ENCODE results near the gene CCL7. TPM values are rescaled to one million over a fixed set of nuclear protein-coding genes. Genes with fewer than 3 reads are reported as not detected.

CCL7 gene
- polyA plus RNA-seq, 1 donor from 2014 or later: not detected

DNA sequence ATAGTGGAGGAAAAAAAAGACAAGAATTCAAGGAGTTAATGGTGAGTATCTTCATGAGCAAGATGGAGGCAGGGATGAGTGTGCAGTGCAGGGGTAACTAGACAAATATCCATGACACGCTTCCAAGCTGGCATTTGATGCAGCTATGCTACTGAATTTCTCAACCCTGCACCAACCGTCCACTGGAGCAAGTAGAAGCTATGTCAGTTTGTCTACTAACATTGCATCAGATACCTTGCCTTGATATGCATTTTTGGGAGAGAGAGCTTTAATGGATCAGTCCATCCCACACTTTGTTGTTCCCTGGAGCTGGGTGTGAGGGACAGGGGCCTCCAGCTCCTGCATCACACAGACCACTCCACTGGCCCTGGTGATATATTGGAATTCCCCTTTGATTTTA lies 32.0 kb downstream of the CCL7 start:
- Histone ChIP-seq H3K27me3 (ENCODE audit: insufficient read depth, low read depth, low read length) (no peaks in the 10 kb centered on the region), H3K79me2 (replicated peaks; ENCODE audit: insufficient read depth, low read length) (no peaks in the 10 kb centered on the region), H2AFZ (ENCODE audit: low read depth, low read length) (no peak overlapping the region), H3K9ac (ENCODE audit: low read length) (no peak overlapping the region), H3K4me3 (ENCODE audit: low read length) (no peak overlapping the region), H3K4me2 (ENCODE audit: low read length) (no peak overlapping the region), H3K36me3 (ENCODE audit: insufficient read depth, low read length) (no peaks in the 10 kb centered on the region), H3K9me2 (ENCODE audit: insufficient read depth, low read length) (no peaks in the 10 kb centered on the region), H4K20me1 (ENCODE audit: insufficient read depth) (no peaks in the 10 kb centered on the region), H3K9me3 (ENCODE audit: low read length) (no peaks in the 10 kb centered on the region), H3K27ac (ENCODE audit: low read length) (no peak overlapping the region), H3F3A (ENCODE audit: insufficient read depth, low read length, poor library complexity, severe bottlenecking) (no peaks in the 10 kb centered on the region)
- TF ChIP-seq POLR2AphosphoS5 (IDR thresholded peaks at IDR 0.05) (no peak), SMC3 (conservative IDR thresholded peaks at IDR 0.05; ENCODE audit: poor library complexity) (no peak), EP300 (conservative IDR thresholded peaks at IDR 0.05; ENCODE audit: poor library complexity, severe bottlenecking) (no peak), MXI1 (conservative IDR thresholded peaks at IDR 0.05; ENCODE audit: poor library complexity, severe bottlenecking) (no peak), TAF1 (IDR thresholded peaks at IDR 0.05; ENCODE audit: low read depth) (no peak), EZH2 (IDR thresholded peaks at IDR 0.05; ENCODE audit: borderline replicate concordance, insufficient read depth, low read length, poor library complexity, severe bottlenecking) (no peak), RAD21 (conservative IDR thresholded peaks at IDR 0.05) (no peak)
- TF ChIP-seq, protein P1, sequence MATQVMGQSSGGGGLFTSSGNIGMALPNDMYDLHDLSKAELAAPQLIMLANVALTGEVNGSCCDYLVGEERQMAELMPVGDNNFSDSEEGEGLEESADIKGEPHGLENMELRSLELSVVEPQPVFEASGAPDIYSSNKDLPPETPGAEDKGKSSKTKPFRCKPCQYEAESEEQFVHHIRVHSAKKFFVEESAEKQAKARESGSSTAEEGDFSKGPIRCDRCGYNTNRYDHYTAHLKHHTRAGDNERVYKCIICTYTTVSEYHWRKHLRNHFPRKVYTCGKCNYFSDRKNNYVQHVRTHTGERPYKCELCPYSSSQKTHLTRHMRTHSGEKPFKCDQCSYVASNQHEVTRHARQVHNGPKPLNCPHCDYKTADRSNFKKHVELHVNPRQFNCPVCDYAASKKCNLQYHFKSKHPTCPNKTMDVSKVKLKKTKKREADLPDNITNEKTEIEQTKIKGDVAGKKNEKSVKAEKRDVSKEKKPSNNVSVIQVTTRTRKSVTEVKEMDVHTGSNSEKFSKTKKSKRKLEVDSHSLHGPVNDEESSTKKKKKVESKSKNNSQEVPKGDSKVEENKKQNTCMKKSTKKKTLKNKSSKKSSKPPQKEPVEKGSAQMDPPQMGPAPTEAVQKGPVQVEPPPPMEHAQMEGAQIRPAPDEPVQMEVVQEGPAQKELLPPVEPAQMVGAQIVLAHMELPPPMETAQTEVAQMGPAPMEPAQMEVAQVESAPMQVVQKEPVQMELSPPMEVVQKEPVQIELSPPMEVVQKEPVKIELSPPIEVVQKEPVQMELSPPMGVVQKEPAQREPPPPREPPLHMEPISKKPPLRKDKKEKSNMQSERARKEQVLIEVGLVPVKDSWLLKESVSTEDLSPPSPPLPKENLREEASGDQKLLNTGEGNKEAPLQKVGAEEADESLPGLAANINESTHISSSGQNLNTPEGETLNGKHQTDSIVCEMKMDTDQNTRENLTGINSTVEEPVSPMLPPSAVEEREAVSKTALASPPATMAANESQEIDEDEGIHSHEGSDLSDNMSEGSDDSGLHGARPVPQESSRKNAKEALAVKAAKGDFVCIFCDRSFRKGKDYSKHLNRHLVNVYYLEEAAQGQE (IDR thresholded peaks at IDR 0.05; ENCODE audit: borderline replicate concordance): no peak
- TF ChIP-seq, protein P2, sequence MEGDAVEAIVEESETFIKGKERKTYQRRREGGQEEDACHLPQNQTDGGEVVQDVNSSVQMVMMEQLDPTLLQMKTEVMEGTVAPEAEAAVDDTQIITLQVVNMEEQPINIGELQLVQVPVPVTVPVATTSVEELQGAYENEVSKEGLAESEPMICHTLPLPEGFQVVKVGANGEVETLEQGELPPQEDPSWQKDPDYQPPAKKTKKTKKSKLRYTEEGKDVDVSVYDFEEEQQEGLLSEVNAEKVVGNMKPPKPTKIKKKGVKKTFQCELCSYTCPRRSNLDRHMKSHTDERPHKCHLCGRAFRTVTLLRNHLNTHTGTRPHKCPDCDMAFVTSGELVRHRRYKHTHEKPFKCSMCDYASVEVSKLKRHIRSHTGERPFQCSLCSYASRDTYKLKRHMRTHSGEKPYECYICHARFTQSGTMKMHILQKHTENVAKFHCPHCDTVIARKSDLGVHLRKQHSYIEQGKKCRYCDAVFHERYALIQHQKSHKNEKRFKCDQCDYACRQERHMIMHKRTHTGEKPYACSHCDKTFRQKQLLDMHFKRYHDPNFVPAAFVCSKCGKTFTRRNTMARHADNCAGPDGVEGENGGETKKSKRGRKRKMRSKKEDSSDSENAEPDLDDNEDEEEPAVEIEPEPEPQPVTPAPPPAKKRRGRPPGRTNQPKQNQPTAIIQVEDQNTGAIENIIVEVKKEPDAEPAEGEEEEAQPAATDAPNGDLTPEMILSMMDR (IDR thresholded peaks at IDR 0.05; ENCODE audit: poor library complexity, severe bottlenecking): no peak

DNA sequence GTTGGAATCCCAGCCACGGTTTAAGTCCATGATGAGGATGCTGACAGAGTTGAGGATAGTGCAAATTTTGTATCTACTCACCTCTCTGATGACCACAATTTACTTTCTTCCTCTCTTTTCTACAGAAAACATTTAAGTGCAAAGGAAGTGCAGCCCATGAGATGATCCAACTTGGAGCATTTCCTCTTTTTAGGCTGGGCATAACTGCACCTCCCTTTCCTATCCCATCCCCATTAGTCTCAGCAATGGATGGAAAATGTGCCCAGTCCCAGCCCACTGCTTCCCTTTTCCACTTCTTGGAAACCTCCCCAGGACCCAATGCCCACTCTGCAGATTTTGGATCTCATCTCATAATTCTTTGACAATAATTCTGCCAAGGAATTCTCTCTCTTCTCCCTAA lies 32.6 kb downstream of the CCL7 start:
- no peaks in the 10 kb centered on the region for H3F3A ChIP-seq (ENCODE audit: insufficient read depth, low read length, poor library complexity, severe bottlenecking)
- no peak overlapping the region for H3K9ac ChIP-seq (ENCODE audit: low read length)
- H3K79me2 ChIP-seq (replicated peaks; ENCODE audit: insufficient read depth, low read length): no peaks in the 10 kb centered on the region
- no peaks in the 10 kb centered on the region for H3K27me3 ChIP-seq (ENCODE audit: insufficient read depth, low read depth, low read length)
- H2AFZ ChIP-seq (ENCODE audit: low read depth, low read length): no peak overlapping the region
- H3K9me3 ChIP-seq (ENCODE audit: low read length): no peaks in the 10 kb centered on the region
- no peak overlapping the region for H3K4me3 ChIP-seq (ENCODE audit: low read length)
- H3K9me2 ChIP-seq (ENCODE audit: insufficient read depth, low read length): no peaks in the 10 kb centered on the region
- H3K27ac ChIP-seq (ENCODE audit: low read length): no peak overlapping the region
- H3K4me2 ChIP-seq (ENCODE audit: low read length): no peak overlapping the region
- H4K20me1 ChIP-seq (ENCODE audit: insufficient read depth): no peaks in the 10 kb centered on the region
- no peaks in the 10 kb centered on the region for H3K36me3 ChIP-seq (ENCODE audit: insufficient read depth, low read length)
- TF ChIP-seq, protein P2 (IDR thresholded peaks at IDR 0.05; ENCODE audit: poor library complexity, severe bottlenecking): no peak
- TF ChIP-seq, protein P1 (IDR thresholded peaks at IDR 0.05; ENCODE audit: borderline replicate concordance): no peak
- TF ChIP-seq TAF1 (IDR thresholded peaks at IDR 0.05; ENCODE audit: low read depth) (no peak), POLR2AphosphoS5 (IDR thresholded peaks at IDR 0.05) (no peak), RAD21 (conservative IDR thresholded peaks at IDR 0.05) (no peak), EP300 (conservative IDR thresholded peaks at IDR 0.05; ENCODE audit: poor library complexity, severe bottlenecking) (no peak), MXI1 (conservative IDR thresholded peaks at IDR 0.05; ENCODE audit: poor library complexity, severe bottlenecking) (no peak), SMC3 (conservative IDR thresholded peaks at IDR 0.05; ENCODE audit: poor library complexity) (no peak), EZH2 (IDR thresholded peaks at IDR 0.05; ENCODE audit: borderline replicate concordance, insufficient read depth, low read length, poor library complexity, severe bottlenecking) (no peak)

All from neural cell (in vitro differentiated cells).